EH (cell line): ENCODE results near the gene TNRC6B.

Source experiments
- DNase-seq: peaks from one replicate; pipeline ENCODE4 v3.0.0-alpha.2; 2015; ENCODE audit warnings: low read depth

Gene TNRC6B

DNA sequence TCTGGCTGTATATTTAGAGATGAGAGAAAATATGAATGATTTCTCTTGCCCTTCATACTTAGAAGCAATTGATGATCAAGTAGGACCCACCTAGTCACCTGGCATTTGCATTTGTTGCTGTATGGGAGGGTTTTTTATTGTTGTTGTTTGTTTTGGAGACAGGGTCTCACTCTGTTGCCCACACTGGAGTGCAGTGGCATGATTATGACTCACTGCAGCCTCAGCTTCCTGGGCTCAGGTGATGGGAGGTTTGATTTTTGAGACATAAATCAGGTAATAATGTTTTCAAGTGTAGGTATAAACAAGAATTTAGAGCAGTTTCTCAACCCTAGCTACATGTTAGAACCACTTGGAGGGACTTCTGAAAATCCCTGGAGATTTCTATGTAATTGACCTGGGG lies 63.0 kb downstream of the TNRC6B start:
- DNase-seq, result no peak

DNA sequence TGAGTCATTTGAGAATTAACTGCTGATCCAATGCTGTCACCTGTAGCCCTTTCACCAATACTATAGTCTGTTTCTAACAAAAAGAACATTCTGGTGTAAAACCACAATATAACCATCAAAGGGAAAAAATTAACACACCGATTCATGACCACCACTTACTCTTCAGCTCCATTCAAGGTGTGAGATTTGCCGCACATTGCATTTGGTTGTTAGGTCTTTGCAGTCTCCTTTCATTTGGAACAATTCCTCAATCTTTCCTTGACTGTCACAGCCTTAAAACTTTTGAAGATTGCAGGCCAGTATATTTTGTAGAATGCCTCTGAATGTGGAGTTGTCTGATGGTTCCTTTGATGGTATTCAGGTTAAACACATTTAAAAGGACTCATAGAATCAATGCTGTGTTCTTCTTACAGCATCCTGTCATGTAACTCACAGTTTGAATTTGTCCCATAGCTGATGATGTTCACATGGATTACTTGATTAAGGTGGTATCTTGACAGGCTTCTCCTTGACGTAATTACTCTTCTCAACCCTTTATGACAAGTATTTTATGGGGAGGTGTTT lies 63.6 kb downstream of the TNRC6B start:
- no peak for DNase-seq

DNA sequence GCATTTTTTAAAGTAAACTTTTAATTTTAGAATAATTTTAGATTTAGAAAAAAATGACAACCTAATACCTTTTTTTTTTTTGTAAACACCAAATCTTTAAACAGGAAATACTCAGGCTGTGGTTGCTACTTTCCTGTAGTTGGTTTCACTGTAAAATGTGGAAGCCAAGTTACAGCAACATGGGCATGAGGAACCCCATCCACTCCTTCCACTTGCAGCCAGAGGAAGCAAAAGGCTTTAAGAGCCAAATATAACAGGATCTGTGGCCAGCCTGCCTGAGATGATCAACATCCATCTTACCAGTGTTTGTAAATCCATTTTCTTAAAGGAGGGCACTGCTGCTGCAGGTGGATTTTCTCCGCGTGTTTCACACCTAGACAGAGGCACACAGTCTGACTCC lies 66.2 kb downstream of the TNRC6B start:
- DNase-seq, result no peak

DNA sequence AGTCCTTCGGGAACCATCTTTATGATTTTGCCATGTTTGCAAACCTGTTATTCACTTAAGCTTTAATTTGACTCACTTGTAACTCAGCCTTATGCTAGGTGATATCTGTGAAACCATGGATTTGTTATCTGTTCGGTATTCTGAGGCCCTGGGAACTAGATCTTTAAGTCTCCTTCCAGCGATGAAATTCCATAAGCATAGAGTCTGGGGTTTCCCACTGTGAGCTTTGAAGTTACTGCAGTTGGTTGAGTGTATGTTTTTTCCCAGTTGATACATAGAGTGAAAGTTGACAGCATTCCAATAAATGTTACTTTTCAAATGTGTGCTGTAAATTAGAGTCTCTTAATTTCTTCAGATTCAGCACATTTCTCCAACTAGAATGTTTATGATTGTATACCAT lies 66.9 kb downstream of the TNRC6B start:
- no peak for DNase-seq

DNA sequence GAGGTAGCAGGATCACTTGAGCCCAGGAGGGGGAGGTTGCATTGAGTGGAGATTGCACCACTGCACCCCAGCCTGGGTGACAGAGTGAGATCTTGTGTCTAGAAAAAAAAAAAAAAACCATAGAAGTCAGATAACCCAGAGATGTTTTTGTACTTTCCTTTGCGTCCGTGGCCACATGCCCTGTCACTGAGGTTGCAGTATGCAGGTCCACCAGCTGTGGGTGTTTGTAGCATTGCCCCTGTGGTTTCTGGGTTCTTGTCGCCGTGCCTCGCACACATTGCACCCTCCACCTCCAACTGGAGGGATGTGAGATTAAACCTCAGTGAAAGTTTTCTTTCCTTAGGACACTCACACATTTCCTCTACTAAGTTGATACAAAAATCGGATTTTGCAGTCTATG lies 70.3 kb downstream of the TNRC6B start:
- no peak for DNase-seq

DNA sequence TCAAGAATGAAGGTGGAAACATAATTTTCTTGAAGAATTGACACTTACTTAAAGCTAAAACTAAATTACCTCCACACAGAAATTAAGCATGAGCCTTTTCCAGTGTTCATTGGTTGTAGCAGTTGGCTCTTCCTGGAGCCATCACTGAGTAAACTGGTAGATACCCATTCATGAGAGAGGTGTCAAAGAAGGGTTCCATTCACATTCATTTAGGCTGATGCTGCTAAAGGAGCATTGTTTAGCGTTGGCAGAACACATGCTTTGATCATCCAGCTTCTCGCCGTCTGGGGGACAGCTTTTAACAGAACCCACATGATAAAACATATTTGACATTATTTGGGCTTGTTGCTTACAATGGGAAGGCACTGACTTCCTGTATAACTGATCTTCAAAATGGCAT lies 71.6 kb downstream of the TNRC6B start:
- no peak for DNase-seq

DNA sequence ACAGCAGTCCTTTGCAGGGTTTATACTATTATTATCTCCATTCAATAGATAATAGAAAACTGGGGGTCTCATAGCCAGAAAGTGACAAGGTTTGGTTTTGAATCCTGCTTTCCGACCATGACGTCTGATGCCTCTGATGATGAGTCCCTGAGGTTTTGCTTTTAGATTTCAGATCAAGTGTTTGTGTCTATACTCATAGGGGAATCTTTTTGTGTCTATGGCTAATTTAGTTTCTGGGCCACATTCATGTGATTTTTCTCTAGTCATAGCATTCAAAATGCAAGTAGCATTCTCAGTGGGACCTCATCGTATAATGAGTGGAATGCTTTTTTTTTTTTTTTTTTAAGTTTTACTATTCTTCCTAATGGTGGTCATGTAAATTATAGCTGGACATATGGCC lies 72.9 kb downstream of the TNRC6B start:
- no peak for DNase-seq

DNA sequence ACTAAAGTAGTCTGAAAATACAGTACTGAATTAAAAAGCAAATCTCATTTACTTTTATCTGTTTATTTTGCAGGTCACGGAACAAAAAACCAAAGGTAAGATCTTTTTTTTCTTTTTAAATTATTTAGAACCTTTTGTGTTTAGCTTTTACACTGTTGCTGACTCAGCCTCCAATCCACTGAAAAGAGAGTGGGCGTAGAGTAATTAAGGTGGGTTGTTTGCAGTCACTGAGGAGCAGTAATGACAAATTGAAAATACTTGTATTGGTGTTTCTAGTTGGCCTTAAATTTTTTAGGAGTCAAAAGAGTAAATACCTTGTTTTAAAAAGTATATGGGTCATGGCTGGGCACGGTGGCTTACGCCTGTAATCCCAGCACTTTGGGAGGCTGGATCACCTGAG lies 73.4 kb downstream of the TNRC6B start:
- no peak for DNase-seq

DNA sequence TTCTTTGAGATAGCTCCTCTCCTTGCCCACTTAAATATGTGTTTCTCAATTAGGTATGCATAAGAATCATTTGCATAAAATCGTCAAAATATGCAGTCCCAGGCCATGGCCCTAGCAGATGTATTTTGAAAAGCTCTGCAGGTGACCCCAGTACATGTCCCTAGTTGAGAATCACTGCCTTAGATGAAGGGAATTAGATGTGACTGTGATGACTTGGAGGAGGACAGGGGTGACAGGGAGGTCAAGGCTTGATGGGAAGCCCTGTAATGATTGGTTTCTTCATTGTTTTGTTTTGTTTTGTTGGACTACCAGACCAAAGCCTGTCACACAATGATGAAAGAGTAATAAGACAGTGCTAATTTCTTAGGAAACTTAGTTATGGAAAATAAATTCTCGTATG lies 74.4 kb downstream of the TNRC6B start:
- DNase-seq, result no peak

DNA sequence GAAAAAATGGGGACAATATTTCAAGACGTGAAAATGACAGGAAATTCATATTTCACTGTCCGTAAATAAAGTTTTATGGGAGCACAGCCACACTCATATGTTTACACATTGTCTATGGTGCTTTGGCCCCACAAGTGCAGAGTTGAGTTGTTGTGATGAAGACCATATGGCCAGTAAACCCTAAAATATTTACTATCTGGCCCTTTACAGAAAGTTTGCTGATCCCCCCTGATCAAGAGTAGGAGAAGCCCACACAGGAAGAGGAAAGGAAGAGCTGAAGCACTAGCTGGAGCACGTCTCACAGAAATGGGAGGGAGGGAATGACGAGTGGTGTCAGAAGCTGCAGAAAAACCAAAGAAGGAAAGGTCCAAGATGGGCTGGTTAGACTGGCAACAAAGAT lies 78.8 kb downstream of the TNRC6B start:
- DNase-seq, result no peak

DNA sequence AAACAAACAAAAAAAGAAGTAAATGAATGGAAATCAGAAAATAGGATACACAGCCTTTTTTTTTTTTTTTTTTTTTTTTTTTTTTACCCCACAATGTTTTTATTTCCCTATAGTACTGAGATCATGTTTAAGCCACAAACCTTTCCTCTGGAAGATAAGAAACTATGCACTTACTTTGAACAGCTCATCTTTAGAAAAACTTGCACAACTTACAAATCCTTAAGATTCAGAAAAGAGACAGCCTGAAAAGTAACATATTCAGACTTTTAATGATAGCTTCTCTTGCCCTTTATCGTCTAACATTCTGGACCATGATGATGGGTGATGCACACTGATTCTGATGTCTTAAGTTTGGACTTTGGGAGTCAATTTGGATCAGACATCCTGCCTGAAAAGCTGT lies 80.3 kb downstream of the TNRC6B start:
- peak; percentile 22 for DNase-seq

DNA sequence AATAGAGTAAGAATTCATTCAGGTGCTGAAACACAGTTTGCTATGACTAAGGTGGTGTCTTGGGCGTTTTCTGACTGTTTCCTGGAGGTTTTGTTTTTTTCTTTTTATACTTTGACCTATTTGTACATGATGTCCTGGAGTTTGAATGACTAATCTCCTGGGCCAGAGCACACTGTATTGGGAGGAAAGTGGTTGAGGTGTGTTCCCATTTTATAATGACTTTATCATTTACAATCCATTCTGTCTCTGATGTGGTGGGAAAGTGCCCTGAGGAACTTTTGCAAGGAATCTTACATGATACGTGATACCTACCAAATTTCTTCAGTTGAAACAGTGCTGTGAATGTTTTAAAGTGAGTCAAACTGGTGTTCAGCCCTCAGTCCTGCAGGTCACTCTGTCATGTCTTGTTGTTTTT lies 80.8 kb downstream of the TNRC6B start:
- peak; percentile 22 for DNase-seq

DNA sequence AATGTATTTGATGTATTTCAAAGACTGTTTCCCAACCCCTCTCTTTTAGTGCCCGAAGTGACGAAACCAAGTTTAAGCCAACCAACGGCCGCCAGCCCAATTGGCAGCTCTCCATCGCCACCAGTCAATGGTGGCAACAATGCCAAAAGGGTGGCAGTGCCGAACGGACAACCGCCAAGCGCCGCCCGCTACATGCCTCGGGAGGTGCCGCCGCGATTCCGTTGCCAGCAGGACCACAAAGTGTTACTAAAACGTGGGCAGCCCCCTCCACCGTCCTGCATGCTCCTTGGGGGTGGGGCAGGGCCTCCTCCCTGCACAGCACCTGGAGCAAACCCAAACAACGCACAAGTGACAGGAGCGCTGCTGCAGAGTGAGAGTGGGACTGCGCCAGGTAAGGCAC lies 84.1 kb downstream of the TNRC6B start:
- no peak for DNase-seq

DNA sequence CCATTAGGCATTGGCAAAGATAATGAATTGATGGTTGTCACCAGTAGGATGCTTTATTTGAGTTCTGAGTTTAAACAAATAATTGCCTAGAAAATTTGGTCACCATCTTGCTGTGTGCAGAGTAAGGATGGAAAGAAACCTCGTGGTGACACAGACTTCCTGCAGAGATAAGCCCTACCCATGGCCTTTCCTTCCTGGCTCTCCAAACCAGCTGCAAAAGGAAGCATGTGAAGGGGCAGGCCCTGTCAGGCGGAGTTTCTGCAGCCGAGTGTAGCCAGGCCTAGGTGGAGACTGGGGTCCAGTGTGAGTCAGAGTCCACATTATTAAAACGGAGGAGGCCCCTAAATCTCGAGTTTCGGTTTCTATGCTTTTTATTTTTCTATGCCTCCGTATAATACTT lies 85.5 kb downstream of the TNRC6B start:
- DNase-seq, result no peak

DNA sequence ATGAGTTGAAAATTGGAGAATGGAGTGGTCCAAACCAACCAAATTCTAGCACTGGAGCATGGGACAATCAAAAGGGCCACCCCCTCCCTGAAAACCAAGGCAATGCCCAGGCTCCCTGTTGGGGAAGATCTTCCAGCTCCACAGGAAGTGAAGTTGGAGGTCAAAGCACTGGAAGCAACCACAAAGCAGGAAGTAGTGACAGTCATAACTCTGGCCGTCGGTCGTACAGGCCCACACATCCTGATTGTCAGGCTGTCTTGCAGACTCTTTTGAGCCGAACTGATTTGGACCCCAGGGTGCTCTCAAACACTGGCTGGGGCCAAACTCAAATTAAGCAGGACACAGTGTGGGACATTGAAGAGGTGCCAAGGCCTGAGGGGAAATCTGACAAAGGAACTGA lies 88.1 kb downstream of the TNRC6B start:
- peak; percentile 24 for DNase-seq

DNA sequence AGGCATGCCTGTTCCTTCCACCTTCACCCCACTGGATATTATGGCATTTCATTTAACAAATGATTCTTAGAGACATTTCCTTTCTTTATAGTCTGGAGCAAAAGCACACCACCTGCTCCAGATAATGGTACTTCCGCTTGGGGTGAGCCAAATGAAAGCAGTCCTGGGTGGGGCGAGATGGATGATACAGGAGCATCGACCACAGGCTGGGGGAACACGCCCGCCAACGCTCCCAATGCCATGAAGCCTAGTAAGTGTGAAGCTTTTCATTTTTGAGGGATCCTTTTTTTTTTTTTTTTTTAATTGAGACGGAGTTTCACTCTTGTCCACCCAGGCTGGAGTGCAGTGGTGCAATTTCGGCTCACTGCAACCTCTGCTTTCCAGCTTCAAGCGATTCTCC lies 92.3 kb downstream of the TNRC6B start:
- no peak for DNase-seq

DNA sequence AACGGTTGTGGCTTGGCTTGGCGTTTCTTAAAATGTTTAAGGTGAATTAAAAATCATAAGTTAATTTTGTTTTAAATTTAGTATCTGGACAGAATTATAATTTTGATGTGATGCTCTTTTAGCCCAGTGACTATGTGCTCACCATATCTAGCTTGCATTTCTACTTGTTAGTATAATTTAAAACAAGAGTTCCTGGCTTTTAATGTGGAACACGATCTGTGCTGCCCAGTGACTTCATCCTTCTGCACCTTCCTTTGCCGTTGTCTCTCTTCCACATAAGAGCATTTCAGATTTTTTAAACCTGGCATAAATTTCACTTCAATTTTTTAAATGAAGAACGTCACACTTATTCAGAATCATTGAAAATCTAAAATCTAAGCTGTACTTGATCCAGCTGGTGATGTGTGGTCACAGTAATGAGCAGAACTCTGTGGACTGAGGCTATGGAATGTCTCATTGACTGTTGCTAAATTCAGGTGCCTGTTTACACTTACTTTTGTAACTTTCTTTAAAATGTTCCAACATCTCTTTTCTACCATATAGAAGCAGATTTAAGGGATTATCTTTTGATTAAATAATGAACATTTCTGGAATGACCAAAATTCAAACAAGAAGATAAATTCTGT lies 93.1 kb downstream of the TNRC6B start:
- DNase-seq, result no peak

DNA sequence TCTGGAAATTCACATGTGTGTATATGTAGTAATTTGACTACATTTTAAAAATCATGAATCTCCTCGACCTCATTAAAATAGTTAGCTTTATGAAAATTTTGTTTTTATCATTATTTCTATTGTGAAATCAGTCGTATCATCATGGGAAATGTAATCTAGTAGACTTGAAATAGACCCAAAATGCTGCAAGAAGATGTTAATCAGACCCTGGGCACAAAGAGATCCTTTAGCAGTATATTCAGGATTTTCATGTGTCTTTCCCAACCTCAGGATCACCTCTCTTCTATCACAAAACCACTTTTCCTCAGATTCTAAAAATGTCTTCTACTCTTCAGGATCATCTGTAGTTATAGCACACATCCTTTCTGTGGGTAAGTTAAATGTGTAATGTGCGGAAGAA lies 93.7 kb downstream of the TNRC6B start:
- DNase-seq, result no peak

DNA sequence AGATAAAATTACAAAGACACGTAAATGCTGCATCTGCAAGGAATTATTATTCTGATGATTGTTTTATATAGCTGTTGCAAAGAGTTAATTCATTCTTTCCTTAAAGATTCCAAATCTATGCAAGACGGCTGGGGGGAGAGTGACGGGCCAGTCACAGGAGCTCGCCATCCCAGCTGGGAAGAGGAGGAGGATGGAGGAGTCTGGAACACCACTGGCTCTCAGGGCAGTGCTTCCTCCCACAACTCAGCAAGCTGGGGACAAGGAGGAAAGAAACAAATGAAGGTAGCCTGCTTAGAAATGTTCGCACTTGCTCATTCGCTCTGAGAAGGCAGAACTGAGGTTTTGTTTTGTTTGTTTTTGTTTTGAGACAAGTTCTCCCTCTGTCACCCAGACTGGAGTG lies 95.6 kb downstream of the TNRC6B start:
- no peak for DNase-seq

DNA sequence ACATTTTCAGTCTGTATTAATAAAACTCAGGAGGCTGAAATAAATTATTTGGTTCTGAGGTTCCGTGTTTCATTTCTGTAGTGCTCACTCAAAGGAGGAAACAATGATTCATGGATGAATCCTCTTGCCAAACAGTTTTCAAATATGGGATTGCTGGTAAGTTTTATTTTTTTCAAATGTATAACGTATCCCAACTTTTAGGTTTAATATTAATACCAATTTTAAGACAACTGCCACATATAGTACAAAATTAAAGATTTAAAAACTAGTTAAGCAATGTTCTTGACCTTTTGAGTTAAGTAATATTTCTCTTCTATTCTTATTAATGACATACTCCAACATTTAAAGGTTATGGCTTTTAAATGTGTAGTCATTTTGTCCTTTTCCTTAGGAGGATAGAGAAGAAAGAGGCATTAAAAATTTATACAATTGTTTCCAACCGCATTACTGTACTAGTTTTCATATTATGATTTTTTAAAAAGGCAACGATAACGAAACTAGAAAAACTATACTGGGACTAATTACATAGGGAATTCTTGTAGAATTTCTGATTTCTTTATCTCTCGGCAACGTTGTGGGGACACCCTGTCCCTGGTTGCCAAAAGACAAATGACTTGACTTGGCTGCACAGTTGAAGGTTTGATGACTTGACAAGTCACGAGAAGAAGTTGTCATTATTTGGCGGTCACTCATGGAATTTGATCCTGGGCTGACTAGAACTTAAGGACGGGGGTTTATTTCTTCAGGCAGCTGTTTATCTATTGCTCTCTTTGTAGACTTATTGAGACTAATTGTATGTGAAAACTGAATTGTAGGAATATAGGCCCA lies 99.5 kb downstream of the TNRC6B start:
- DNase-seq, result peak; percentile 48

DNA sequence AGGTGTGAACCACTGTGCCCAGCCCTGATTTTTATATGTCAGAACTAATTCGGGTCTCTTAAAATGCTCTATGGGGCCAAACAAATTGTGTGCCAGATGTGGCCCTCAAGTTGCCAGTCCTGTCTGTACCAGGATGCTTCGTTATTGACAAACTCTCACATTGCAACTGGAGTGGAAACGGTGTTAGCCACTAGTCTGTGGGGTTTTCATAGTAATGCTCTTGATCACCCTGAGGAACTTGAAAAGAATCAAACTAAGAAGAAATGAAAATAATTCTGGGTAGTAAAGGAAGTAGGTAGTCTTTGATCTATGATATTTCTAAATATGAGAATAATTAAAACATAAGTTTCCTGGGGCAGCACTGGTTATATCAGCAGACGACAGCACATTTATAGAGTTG lies 101.3 kb downstream of the TNRC6B start:
- DNase-seq, result no peak

DNA sequence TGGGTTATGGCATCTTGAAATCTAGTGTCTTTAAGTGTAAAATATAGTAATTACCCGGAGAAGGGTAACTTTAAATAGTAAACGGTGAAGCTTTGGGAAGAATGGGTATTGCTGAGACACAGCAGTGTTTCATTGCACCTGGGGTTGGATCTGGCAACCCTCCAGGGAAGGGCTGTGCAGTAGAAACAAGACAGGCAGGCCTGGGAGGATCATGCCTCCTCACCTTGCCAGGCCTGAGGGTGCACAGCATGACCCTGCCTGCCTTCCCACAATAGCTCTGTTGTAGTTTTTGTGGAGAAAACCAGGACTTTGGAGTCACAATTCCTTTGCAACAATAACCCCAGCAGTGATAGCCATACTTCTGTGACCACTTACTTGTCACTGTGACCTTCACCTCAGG lies 104.0 kb downstream of the TNRC6B start:
- no peak for DNase-seq

DNA sequence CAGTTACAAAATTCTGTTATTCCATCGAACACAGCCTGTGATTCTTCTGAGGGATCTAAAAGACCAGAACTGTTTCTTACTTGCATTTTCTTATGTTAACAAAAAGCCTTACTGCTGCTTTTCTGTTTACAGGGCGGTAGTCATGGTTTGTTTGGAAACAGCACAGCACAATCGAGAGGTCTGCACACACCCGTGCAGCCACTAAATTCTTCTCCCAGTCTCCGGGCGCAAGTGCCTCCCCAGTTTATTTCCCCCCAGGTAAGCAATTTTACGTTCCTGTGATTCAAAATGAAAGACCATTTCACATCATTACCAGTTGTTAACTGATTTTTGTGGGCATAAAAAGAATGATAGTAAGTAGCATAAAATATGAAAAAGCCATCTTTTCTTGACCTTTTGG lies 107.8 kb downstream of the TNRC6B start:
- DNase-seq, result no peak

DNA sequence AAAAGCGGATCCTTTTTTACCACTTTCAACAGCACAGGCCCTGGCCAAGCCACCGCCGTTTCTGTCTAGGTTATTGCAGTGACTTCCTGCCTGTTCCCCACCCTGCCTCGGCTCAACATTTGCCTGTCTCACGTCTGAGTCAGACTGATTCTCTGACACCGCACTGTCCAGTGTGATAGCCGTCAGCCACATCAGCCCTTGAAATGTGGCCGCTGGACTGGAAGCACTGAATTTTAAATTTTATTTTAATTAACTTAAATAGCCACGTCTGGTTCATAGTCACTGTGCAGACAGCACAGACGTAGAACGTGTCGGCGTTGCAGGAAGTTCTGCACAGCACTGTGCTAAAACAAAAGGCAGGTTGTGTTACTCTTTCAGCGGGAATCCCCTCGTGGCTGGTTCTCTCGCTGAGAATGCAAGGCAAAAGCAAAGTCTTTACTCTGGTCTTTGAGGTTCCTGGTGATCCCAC lies 112.3 kb downstream of the TNRC6B start:
- no peak for DNase-seq
